T-helper 1 cell treated with Interleukin-12 subunit alpha and Interleukin-12 subunit beta and Interleukin-4 antibody, amounts not matched to agents 30 ng/mL and 1 ng/mL, for 36 hours (primary cell): ENCODE data around the gene HSD17B8. TPM values are rescaled to one million over a fixed set of nuclear protein-coding genes. Genes with fewer than 3 reads are reported as not detected.

Experiments
- intact Hi-C: fragments of 100-400 bp; cut with micrococcal nuclease; formaldehyde crosslinking; loops from one replicate; pipeline ENCODE4 v1.15.1; 2024
- total RNA-seq: library from RNA; stranded (reverse); gene quantifications from 2 replicates; pipeline ENCODE4 v1.2.3, GENCODE V29; 2022

Gene HSD17B8
- total RNA-seq, 1 donor from 2014 or later = 6.9 TPM

DNA sequence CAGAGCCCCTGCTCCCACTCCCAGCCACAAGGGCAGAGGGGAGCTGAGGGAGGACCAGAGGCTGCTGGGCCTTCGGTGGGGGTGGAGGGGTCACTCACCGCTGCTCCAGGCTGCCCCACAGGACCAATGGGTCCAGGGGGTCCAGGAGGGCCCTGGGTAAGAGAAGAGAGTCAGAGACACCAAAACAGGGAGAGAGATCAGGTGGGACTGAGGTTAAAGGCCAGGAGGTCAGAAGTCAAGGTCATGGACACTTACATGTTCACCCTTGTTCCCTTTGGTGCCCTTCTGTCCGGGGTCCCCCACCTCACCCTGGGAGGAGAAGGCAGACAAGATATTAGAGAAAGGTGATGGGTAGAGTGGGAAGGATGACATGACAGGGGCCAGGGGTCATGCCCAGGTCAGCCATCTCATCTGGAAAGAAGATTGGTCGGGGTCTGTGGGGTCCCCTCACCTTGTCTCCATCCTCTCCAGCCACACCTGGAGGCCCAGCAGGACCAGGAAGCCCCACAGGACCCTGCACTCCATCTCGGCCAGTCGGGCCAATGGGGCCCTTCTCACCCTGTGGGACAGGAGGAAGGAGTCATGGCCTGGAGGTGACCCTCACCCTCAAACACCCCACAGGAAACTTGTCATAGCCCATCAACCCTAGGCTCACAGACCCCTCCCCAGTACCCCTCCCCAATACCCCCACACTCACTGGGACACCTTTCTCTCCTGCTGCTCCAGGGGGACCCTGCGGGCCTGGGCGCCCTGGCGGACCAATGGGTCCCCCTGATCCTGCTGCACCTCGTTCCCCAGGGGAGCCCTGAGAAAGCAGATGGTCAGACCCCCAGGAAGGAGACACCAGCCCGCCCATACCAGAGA, 33.2 kb upstream of the HSD17B8 start:
- intact Hi-C loops = no loop called here

DNA sequence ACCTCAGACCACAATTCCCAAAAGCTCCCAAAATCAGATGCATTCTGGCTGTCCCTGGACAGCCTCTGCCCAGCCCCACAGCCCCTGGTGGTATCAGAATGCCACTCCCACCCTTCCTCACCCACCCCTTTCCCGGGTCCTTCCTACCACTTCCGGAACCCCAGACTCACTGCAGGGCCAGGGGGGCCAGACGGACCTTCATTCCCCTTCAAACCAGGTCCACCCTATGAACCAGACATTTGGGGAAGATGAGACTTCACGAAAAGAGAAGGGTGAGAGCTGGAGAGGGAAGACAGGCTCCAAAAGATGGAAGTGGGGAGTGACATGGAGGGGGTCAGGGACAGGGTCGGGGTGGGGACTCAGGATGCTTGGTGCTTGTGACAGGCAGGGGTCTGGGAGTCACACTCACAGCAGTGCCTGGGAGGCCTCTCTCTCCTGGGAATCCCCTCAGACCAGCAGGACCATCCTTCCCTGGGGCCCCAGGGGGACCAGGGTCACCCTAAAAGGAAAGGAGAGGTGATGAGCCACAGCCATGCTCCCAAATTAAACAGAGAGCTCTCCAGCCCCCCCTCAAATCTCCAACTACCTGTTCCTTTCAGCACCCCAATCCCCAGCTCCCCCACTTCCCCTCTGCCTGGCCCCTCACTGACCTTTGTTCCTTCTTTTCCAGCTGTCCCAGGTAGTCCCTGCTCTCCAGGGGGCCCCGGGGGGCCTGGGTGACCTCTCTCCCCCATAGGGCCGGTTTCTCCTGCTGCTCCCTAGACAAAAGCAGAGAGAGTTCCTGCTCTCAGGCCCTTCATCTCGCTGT, 32.4 kb upstream of the HSD17B8 start:
- intact Hi-C loops = no loop called here

DNA sequence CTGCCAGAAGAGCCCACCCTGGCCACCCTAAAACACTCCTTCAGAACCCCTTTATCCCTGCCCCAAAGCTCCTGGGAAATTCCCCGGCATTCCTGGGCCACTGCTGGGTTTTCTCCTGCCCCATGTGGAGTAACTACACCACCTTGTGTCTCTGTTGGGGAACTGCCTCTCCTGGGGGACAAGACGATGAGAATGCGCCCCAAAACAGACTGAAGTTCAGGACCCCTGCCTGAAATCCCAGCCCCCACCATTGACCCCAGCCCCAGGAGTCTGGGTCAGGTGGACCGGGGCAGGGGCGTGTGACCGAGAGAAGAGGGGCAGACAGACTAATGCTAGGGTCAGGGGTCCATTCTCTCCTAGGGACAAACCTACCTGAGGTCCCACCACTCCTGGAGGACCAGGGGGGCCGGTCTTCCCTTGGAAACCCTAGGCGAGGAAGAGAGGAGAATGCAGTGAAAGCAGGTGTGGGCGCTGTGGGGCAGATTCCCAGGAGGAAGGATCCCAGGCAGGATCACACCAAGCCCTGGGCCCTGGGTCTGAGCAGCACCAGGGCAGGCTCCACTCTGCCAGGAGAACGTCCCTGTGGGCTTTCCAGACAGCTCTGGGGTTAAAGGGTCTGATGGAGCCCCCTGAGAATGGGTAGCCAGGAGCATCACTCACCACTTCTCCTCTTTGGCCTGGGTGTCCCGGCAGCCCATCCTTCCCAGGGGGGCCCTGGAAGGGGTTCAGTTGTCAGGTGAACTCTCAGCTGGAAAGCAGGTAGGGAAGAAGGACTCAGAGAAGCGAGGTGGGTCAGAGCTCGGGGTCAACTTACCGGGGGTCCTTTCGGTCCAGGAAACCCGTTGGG, 31.5 kb upstream of the HSD17B8 start:
- intact Hi-C loops = no loop called here

DNA sequence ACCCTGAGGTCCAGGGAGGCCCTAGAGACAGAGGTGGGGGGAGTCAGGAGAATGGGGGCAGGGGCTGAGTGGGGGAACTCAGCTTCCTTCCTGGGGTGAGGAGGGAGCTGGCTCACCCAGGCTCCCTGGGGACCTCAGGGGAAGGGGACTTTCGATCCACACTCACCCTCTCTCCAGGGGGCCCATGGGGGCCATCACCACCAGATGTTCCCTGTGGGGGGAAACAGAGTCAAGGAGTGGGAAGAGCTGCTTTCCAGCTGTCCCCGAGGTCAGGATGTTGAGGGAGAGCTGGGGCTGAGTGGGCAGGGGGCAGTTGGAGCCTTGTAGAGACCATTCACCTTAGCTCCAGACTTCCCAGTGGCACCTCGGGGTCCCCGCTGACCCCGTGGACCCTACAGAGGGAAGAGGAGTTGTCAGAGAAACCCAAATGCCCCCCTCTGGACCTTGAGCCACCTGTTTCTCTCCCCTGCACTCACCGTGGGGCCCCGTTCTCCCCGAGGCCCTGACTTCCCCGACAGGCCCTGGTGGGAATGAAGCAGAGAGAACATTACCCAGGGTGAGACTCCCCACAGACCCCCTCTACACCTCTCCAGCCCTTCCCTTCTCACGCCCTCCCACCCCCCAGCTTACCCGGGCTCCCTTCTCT, 30.8 kb upstream of the HSD17B8 start:
- intact Hi-C loops = no loop called here

DNA sequence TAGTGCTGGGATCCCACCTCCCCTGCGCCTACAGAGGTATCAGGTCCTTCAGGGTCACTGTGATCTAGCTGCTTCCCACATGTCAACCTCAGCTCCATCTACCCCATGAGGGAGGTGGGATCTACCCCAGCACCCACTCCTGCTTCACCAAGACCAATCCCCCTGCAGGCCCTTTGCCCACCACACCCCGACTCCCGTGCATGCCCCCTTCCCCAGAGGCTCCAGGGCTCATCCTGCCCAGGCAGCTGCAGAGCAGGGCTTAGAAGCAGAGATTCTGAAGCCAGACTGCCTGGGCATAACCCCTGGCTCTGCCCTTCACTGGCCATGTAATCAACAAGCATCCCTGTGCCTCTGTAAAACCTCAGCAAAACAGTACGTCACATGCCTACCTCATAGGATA, 29.7 kb upstream of the HSD17B8 start:
- intact Hi-C loops = no loop called here

DNA sequence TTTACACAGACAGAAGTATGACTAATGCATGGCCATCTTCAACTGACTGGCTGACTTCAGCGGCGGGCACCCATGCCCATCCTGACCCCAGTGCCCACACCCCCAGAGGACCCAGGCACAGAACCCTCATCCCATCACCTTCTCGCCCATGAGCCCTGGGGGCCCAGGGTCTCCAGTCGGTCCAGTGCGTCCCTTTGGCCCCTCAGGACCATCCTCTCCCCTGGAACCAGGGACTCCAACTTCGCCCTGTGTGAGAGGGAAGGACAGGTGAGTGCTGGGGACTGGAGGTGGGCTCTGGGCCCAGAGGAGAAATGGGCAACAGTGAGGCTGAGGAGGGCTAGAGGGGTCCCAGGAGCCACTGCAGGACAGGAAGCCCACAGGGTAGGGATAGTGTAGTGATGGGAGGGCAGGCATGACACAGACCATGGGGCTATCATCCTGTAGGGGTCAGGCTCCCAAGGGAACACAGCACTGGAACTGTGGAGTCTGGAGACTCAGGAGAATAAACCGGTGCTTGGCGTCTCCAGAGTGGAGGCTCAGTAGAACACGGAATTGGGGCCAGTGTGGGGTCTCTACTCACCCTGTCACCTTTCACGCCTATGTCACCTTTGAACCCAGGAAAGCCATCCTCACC, 28.9 kb upstream of the HSD17B8 start:
- intact Hi-C loops = no loop called here

DNA sequence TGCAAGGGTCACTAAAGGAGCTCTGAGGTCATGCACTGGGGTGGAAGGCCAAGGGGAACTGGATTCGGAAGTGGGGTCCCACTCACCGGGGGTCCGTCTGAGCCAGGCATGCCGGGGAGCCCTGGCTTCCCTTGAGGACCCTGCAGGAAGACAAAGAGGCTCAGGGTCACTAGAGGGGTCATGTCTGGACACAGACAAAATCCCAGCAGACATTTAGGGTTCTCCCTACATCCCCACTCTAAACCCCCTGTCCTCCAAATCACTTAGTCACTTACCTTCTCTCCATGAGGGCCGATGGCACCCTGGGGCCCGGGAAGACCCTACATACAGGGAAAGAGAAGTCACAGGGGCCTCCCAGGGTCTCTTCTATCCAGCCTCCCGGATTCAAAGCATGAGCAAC, 27.5 kb upstream of the HSD17B8 start:
- intact Hi-C loops = no loop called here

DNA sequence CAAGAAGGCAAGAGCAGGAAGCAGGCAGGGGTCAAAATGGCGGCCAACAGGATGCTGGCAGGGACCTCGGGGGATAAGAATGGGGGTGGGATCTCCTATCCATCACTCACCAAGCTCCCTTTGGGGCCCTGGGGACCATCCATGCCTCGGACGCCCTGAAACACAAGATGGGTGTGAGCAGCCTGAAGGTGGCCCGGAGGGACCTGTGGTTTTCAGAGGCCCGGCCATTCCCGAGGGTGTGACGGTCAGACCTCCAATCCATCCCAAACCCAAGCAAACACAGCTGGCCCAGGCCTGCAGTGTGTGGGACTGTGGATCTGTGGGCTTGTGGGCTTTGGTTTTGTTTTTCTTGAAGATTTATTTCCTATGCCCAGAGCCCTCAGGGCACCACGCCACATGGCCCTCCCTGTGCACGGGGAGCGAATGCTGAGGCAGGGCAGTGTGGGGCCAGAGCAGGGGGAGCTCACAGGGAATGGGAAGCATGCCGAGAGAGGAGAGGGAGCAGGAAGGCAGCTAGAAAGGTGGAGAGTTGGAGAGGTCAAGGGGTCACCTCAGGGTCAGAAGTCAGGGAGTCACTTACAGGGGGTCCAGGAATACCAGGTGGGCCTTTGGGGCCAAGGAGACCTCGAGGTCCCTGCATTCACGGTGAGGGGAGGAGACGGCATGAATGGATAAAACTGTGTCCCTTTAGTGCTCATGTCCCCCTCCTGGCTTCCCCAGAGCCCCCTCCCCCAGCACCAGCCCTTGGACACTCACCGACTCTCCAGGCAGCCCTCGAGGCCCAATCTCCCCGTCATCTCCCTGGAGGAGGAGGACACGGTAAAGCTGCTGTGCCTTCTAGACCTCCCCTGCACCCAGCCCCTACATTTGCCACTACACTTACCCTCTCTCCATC, 26.7 kb upstream of the HSD17B8 start:
- intact Hi-C loops = no loop called here

DNA sequence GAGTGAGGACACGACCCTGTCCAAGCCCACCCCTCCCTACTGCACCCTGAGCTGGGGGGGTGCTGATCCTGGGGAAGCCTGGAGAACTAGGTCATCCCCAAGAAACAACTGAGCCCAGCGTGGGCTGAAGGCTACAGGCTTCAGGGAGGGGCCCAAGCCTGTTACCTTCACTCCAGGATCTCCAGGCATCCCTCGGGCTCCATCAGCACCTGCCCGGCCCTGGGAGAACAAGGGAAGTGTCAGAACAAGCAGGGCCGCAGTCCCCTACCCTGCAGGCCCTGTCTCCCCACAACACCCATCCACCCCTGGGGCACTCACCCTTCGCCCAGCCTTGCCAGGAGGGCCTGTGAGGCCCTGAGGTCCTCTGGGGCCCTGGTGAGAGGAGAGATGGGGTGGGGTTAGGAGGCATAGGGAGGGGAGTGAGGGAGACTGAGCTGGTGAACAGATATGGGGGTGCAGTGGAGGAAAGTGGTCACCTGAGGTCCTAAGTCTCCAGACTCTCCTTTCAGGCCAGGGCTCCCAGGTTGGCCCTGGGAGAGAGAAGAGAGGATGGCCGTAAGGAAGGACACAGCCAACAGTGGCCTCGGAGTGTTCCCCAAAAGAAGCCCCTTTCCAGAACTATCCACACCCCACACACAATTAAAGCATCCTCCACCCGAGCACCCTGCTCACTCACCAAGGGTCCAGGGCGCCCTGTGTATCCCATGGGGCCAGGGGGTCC, 25.5 kb upstream of the HSD17B8 start:
- intact Hi-C loops = no loop called here

DNA sequence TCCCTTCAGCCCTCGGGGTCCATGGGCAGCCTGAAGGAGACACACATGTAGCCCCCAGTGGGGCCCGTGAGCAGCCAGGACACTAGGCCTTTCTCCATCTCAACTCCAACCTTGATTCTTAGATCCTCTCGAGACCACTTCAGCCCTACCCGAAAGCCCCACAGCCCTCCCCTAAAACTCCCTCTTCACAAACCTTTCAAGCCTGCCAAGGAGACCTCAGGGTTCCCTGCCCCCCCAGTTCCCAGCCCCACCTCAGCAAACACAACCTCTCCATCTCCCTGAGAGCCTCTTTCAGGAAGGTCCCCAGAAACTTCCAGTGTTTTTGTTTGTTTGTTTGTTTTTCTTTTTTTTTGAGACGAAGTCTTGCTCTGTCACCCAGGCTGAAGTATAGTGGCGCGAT, 23.3 kb upstream of the HSD17B8 start:
- intact Hi-C loops = no loop called here

DNA sequence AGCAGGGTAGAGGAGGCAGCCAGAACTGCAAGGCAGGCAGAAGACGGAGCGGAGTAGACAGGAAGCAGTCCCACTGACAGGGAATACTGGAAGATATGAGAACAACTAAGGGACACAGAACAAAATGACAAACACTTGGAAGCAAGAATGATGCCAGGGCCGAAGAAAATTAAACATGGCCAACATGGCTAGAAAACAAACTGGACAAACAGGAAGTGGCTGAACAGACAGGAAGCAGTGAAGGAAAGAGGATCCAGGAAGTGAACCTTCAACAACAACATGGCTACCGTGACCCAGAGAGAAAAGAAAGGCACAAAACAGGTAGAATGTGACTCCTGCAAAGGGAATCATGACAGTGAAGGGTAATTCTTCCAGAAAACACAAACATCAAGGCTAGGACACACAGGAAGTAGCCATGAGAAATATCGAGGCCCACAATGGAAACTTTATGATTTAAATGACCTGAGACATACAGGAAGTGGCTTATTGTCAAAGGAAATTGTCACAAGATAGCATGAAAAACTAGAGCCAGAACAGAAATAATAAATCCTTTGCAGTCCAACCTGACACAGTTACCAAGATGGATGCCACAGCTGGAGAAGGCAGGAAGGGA, 21.3 kb upstream of the HSD17B8 start:
- intact Hi-C loops = loop anchor here (1.0 kb wide), 1 partner anchor 17 kb away; the partner anchor contains the start of genes RXRB and SLC39A7

DNA sequence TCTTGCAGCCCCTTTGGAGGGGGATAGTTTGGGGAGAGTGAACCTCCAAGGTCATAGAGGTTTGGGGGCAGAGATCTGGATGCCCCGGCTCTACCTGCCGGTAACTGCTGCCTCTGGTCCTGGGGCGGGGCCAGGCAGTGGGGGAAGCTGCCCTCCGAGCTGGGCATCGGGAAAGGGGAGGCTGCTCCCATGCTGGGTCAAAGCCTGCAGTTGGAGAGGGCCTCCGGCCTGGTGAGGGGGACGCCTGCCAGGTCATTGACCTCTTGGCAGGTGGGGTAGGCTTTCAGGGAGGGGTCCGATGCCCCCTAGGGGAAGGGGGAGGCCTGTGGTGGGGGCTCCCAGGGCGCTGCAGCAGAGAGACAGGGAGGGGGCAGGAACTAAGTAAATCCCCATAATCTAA, 19.3 kb upstream of the HSD17B8 start:
- intact Hi-C loops = no loop called here

DNA sequence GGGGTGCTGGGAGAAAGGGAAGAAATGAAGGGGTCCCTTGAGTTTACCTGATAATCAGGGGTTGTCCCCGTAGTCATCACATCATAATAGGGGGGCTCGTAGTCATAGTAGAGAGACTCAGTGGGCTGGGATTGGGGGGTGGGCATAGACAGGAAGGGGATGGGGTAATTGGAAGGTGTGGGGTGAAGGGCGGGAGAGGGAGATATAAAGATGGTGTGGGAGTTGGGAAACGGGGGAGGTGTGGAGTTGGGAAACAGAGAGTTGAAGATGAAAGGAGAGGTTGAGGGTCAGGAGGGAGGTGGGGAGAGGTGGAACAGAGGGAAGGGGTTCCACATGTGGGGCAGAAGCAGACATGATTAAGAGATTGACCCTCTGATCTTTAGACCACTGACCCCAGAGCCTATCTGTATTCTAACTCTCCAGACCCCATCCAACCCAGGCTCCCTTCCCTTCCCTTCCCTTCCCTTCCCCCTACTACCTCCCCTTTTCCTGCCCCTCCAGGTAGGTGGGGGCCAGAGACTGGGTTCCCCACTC, 18.7 kb upstream of the HSD17B8 start:
- intact Hi-C loops = no loop called here

DNA sequence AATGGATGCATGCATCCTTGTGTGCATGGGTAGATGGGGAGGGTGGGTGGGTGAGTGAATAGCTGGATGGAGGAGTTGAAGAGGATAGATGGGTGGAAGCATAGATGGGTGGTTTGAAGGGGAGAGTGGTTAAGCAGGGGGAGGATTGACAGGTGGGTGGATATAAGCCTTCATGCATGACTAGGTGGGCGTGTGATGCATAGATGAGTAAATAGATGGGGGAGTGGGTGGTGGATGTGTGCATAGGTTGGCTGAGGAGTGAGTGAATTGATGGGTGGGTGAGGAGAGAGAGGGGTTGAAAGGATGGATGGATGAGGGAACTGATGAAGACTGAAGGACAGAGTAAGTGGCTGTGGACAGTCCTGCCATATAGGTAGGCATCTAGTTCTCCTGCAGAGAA, 16.6 kb upstream of the HSD17B8 start:
- intact Hi-C loops = no loop called here

DNA sequence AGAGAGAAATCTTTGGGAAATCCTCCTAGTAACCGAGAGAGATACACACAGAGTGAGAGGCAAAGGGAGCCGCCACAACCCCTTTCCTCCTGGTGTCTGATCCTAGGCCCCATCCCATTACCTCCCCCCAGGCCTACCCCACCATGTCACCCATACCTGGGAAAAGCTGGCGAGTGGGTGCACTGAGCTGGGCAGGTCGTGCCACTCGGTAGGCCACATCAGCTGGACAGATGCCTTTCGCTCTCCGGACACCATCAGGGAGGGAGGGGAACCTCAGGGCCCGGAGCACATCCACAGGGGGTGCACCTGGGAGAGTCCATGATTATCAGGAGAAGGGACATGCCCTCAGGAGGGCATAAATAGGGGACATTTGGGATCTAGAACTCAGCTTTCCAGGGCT, 15.3 kb upstream of the HSD17B8 start:
- intact Hi-C loops = no loop called here

DNA sequence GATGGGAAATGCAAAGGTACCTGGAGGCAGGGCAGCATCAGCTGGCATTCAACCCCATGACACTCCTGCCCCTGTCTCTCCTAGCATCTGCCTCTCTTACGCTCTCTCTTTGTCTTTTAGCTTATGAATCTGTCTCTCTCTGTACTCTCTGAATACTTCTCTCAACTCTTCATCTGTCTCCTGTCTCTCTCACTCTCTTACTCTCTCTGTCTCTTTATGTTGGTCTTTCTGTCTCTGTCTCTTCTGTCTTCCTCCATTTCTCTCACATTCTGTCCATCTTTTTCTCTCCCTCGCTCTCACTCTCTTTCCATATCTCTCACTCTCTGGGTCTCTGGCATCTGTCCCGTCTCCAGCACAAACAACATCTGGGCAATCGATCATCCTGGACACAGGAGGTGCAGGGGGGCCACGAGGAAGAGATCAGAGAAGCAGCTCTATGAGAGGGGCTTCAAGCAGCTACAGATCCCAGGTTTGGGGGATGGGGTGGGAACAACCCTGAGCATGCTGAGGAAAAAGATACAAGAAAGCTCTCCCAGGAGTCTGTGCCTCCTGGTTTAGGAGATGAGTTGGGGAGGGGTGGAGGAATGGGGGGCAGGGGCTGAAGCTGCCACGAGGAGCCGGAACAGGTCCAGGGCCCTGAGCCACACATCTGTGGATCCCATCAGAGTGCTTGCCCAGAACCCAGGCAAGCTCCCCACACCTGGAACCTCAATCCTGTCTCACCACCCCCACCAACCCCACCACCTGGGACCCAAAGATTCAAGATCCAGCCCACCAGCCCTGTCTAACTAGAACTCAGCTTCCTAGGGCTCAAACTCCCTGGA, 14.6 kb upstream of the HSD17B8 start:
- intact Hi-C loops = no loop called here

DNA sequence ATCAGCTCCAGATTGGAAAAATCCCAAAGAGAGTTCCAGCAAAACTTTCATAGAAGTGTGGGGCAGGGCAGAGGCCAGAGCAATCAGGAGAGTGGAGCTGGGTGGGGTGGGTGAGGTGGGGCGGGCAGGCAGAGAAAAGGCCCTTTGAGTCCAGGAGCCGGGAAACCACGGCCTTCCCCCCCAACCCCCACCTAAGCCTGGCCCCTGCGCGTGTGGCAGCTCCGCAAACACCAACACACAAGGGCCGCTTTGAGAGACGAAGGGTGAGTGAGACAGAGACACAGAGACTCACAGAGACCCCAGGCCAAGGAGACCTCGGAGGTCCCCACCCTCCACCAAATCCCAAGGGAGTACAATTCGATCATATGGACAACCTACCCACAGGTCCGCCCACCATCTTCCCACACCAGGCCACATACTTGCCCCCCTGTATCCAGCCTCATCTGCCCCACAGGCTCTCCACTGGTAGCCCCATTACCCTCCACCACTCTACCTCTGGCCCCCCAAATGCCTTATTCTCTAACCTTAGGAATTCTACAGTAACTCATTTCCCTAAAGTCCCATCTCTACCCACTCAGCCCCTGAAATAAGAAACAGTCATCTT, 13.8 kb upstream of the HSD17B8 start:
- intact Hi-C loops = no loop called here
